ENCODE results near the gene ARHGAP4.
A peak's percentile ranks its signal among the peaks of the same experiment; 100 is the strongest.

The ARHGAP4 gene

DNA sequence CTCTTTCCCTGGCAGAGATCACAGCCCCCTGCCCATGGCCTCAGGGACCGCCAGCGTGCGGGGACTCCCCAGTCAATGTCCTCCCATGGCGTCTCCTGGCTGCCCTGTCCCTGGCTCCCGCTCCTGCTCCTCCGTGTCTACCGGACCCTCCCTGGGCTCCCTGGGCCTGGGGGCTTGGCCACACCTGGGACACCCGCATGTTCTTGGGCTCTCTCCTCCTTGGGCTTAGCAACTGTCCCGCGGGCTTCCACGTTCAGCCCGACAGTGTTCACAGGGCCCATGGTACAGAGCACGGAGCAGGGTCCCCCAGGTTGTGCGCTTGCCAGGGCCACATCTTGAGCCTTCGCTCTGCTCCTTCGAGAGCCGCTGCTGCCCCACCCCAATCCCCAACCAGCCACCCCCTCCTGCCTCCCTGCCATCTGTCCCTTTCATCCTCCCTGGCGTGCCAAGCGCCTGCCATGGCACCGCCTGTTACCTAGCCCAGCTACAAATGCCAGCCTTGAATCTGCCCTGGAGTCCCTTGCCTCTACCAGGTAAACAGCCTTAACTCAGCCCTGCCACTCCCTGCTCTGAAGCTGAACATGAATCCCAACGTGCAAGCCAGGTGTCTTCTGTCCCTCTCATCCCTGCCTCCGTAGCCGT lies 17.7 kb downstream of the ARHGAP4 start:
- DNase-seq (ENCODE audit: low read depth in 4 of 4, low spot score in 1 of 4), result no peak

GRCh38 chrX:153907456-153907855 lies 18.6 kb downstream of the ARHGAP4 start:
- no peak for DNase-seq (ENCODE audit: low read depth in 4 of 4, low spot score in 1 of 4)

DNA sequence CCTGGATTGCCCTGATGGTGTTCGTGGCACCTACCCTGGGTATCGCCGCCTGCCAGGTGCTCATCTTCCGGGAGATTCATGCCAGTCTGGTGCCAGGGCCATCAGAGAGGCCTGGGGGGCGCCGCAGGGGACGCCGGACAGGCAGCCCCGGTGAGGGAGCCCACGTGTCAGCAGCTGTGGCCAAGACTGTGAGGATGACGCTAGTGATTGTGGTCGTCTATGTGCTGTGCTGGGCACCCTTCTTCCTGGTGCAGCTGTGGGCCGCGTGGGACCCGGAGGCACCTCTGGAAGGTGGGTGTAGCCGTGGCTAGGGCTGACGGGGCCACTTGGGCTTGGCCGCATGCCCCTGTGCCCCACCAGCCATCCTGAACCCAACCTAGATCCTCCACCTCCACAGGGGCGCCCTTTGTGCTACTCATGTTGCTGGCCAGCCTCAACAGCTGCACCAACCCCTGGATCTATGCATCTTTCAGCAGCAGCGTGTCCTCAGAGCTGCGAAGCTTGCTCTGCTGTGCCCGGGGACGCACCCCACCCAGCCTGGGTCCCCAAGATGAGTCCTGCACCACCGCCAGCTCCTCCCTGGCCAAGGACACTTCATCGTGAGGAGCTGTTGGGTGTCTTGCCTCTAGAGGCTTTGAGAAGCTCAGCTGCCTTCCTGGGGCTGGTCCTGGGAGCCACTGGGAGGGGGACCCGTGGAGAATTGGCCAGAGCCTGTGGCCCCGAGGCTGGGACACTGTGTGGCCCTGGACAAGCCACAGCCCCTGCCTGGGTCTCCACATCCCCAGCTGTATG lies 19.7 kb downstream of the ARHGAP4 start:
- DNase-seq (ENCODE audit: low read depth in 4 of 4, low spot score in 1 of 4), result no peak

DNA sequence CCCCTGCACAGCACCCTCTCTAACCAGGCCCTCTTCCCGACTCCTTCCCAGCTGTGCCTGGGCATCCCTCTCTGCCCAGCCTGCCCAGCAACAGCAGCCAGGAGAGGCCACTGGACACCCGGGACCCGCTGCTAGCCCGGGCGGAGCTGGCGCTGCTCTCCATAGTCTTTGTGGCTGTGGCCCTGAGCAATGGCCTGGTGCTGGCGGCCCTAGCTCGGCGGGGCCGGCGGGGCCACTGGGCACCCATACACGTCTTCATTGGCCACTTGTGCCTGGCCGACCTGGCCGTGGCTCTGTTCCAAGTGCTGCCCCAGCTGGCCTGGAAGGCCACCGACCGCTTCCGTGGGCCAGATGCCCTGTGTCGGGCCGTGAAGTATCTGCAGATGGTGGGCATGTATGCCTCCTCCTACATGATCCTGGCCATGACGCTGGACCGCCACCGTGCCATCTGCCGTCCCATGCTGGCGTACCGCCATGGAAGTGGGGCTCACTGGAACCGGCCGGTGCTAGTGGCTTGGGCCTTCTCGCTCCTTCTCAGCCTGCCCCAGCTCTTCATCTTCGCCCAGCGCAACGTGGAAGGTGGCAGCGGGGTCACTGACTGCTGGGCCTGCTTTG lies 20.5 kb downstream of the ARHGAP4 start:
- no peak for DNase-seq (ENCODE audit: low read depth in 4 of 4, low spot score in 1 of 4)

GRCh38 chrX:153903991-153904957 lies 21.8 kb downstream of the ARHGAP4 start, which contains the start of gene AVPR2:
AVPR2 (plus strand) TSS chrX:153904673; CDS start chrX:153905146, 473 bp downstream.
- DNase-seq (ENCODE audit: low read depth in 4 of 4, low spot score in 1 of 4), result no peak

- DNase-seq (ENCODE audit: low read depth in 4 of 4, low spot score in 1 of 4), result no peak
Observed at GRCh38 chrX:153903238-153903980, 22.7 kb downstream of the ARHGAP4 start.

- DNase-seq (ENCODE audit: low read depth in 4 of 4, low spot score in 1 of 4), result no peak
Observed at GRCh38 chrX:153902385-153902784, 23.7 kb downstream of the ARHGAP4 start.

DNA sequence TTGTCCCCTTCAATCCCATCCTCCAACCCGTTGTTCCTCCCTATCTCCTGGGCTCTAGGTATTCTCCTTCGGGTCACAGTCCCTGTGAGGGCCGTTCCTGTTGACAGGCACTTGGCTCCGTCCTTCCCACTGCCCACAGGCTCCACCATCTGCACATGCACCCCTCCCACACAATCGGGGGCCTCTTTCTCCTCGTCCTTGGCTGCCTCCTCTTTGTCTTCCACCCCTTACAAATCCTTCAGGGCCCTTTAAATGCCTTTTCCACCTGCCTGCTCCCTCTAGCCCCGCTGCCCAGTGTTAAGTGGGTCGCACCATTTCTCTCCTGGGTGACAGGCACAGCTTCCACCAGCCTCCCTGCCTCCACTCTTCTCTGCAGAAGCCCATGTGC lies 24.3 kb downstream of the ARHGAP4 start:
- DNase-seq (ENCODE audit: low read depth in 4 of 4, low spot score in 1 of 4), result no peak

DNA sequence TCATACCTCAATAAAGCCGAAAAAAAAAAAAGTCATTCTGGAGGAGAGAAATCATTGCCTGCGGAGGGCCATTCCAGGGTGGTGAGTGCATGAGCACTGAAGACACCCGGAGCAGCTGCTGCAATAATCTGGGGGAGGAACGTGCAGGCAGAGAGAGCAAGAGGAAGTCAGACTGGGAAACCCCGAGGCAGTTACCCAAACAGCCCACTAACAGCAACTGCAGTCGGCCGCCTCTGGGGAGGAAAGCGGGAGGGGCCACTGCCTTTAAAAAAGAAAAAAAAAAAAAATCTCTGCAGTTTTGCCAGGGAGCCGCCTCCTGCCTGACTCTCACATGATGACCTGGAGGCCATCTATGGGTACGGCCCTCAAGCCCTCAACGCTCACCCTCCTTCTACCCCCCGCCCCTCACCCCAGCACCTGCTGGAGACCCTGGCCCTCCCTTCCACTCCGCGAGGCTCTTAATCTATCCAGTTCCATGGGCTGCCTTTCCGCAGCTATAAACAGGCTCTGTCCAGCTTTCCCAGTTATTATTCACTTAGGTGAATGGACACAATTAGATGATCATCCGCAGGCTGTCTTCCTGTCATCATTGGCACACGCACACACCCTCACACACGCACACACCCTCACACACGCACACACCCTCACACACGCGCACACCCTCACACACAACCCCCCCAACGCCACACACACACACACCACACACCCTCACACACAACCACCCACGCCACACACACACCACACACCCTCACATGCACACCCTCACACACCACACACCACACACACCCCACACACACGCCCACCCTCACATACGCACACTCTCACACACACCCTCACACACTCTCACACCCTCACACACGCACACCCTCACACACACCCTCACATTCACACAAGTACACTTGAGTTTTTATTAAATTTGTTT lies 25.0 kb downstream of the ARHGAP4 start:
- peak in 1 of 4 experiments; percentile 39 for DNase-seq (ENCODE audit: low read depth in 4 of 4, low spot score in 1 of 4)

GRCh38 chrX:153897899-153898298 lies 28.2 kb downstream of the ARHGAP4 start:
- no peak for DNase-seq (ENCODE audit: low read depth in 4 of 4, low spot score in 1 of 4)

GRCh38 chrX:153889123-153889522 lies 36.9 kb downstream of the ARHGAP4 start:
- DNase-seq (ENCODE audit: low read depth in 4 of 4, low spot score in 1 of 4), result no peak

DNA sequence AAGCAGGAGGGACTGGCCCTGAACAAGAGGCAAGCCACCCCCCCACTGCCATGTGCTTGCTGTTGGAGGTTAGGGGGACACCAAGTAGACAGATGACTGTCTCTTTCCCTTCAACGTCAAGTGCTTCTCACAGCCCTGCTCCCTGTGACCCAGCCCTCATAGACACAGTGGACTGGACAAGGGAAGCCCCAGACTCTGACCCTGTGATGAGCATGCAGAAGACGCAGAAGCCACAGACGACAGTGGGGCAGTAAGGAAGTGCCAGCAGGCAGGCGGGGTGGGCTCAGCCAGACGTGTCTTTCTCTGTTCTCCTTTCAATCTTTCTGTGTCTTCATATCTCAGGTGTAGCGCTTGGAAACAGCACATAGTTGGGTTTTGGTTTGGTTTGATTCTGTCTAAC lies 37.7 kb downstream of the ARHGAP4 start:
- DNase-seq (ENCODE audit: low read depth in 4 of 4, low spot score in 1 of 4), result no peak

DNA sequence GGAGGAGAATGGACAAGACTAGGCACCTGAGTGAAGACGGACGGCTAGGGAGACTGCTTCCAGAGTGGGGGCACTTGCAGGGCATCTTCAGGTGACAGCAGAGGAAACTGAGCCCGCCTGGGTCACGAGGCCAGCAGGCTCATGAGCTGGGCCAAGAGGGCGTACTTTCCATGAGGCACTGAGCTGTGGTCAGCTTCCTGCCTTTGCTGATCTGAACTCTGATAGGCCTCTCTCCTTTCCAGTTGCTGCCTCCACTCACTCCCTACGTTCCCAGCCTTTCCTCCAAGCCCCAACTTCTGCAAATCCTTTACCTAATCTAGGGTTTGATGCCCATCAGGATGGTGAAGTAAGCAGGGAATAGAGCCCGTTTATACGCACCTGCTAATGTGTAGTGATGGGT lies 38.7 kb downstream of the ARHGAP4 start:
- DNase-seq (ENCODE audit: low read depth in 4 of 4, low spot score in 1 of 4), result no peak

GRCh38 chrX:153886915-153887314 lies 39.1 kb downstream of the ARHGAP4 start:
- no peak for DNase-seq (ENCODE audit: low read depth in 4 of 4, low spot score in 1 of 4)

- no peak for DNase-seq (ENCODE audit: low read depth in 4 of 4, low spot score in 1 of 4)
Observed at GRCh38 chrX:153885968-153886903, 39.8 kb downstream of the ARHGAP4 start, which contains the start of gene L1CAM. L1CAM (minus strand) TSS chrX:153886173; CDS start chrX:153875836, 10,337 bp downstream.

- DNase-seq (ENCODE audit: low read depth in 4 of 4, low spot score in 1 of 4), result no peak
Observed at GRCh38 chrX:153885208-153885787, 40.8 kb downstream of the ARHGAP4 start.

- DNase-seq (ENCODE audit: low read depth in 4 of 4, low spot score in 1 of 4), result no peak
Observed at GRCh38 chrX:153884590-153884989, 41.5 kb downstream of the ARHGAP4 start.

DNA sequence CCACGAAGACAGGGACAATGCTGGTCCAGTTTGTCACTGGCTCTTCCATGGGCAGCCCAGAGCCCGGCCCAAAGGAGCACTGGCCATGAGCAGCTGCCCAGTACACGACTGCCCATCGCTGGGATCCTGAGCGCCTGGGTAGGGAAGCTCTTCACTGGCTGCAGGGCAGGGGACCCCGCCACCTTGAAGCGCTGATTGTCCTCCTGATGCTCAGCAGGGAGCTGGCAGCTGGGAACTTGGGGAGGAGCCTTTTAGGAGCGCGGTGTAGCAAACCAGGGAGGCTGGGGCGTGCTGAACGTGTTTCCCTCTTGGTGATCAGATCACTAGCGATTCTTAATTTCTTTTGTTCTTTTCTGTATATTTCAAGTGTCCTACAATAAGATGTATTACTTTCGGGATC lies 41.9 kb downstream of the ARHGAP4 start:
- DNase-seq (ENCODE audit: low read depth in 4 of 4, low spot score in 1 of 4), result no peak

Data from stimulated activated CD4-positive, alpha-beta T cell treated with anti-CD3 and anti-CD28 coated beads, Interleukin-1b, Interleukin-23, amount 100 ng/mL, for 24 hours (primary cell).